Measurements from ENCODE around the gene JAG2.

DNA sequence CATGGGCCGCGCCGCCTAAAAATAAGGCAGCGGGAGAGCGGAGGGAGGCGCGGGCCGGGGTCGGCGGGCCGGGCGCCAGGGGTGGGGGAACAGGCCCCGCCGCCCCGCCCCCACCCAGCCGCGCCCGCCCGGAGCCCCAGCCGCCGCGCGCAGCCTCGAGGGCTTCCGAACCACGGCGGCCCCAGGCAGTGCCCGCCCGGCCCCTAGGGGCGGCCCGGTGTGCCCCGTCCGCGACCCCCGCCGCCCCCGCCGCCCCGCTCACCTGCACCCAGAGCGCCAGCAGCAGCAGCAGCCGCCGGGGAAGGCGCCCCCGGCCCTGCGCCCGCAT is 519 bp downstream of the JAG2 start:
- TF ChIP-seq RCOR2 (CRISPR knock-in tag; IDR thresholded peaks at IDR 0.05), result no peak
- no peak for TF ChIP-seq POLR2AphosphoS5 (IDR thresholded peaks at IDR 0.05; ENCODE audit: low read depth, low read length)
- TF ChIP-seq NFIC (IDR thresholded peaks at IDR 0.05; ENCODE audit: low read length), result no peak
- TF ChIP-seq TBX2 (CRISPR knock-in tag; IDR thresholded peaks at IDR 0.05; ENCODE audit: borderline replicate concordance), result no peak
- no peak for TF ChIP-seq CTCF (CRISPR knock-in tag; IDR thresholded peaks at IDR 0.05)
- no peak for TF ChIP-seq ZNF17 (CRISPR knock-in tag; IDR thresholded peaks at IDR 0.05)
- no peak for TF ChIP-seq ZNF33B (CRISPR knock-in tag; IDR thresholded peaks at IDR 0.05)
